Bone marrow (tissue), 2 donors: Measurements from ENCODE around the gene KRTAP3-3.
"Not testable (repeated sequence)": the region's sequence is repeated elsewhere in the genome, so short reads cannot be mapped to it uniquely, and the experiment has no call there.

Experiments used
- DNase-seq, 2 donors: peaks; one replicate each; lab custom pipeline; 2025; lab: John Stamatoyannopoulos, UW

The KRTAP3-3 gene

GRCh38 chr17:41004397-41004796 is 10.4 kb upstream of the KRTAP3-3 start:
- no peak for DNase-seq

- DNase-seq: no peak
Observed at GRCh38 chr17:41003926-41004325, 10.0 kb upstream of the KRTAP3-3 start.

DNA sequence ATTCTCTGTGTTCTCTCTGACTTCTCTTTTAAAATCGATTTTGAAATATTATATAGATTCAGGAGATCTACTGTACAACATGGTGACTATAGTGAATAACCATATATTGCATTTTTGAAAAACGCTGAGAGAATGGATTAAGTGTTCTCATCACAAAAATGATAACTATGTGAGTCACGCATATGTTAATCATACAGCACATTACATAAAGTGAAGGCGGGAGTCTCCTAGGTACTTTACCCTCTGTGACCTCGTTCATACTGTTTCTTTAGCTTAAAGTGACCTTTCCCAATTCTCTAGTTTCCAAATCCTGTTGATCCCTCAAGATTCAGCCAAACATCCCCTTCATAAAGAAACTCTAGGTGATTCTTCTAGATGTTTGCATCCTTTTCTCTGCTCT is 8.8 kb upstream of the KRTAP3-3 start:
- no peak for DNase-seq

DNA sequence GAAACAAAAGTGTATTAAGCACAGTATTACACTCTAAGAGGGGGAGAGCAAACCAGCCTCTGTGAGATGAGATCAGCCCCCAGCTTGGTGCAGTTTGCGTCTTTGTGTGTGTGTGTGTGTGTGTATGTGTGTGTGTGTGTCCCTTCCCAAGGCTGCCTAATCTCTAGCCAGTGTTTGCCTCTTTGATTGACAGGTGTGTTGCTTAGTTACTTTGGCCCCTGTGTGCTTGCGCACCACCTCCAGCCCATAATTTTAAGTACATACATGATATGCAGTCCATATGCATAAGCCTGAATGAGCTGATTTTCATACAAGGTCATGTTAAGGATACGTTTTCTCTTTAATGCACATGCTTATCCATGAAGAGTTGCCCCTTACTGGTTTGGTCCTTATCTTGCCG is 7.8 kb upstream of the KRTAP3-3 start:
- no peak for DNase-seq

DNA sequence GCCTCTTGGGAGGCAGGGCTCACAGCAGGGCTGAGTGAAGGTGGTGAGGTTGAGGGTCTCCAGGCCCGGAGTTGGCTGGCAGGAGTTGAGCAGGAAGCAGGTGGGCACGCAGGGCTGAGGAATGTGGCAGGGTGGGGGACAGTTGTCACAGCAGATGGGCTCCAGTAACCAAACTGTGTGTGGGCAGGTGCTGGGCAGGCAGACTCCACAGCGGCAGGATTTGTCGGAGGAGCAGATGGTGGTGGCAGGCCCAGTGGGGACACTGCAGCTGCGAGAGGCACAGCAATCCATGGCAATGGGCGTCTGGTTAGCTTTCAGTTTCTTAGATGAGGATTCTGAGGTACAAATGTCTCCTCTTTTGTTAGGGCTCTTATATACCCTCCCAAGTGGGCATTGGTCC is 5.6 kb upstream of the KRTAP3-3 start, which contains the start of gene KRTAP3-2:
Gene KRTAP3-2 (minus strand): TSS at position 344 of the 400 bp plus-strand sequence. CDS start 53 bp downstream, at position 291.
- not testable (repeated sequence) for DNase-seq

GRCh38 chr17:40997361-40997760 is 3.4 kb upstream of the KRTAP3-3 start:
- no peak for DNase-seq

GRCh38 chr17:40996829-40997228 is 2.9 kb upstream of the KRTAP3-3 start:
- no peak for DNase-seq

GRCh38 chr17:40995116-40995515 is 1.2 kb upstream of the KRTAP3-3 start:
- no peak for DNase-seq

GRCh38 chr17:40993084-40993483 is 880 bp downstream of the KRTAP3-3 start:
- no peak for DNase-seq

GRCh38 chr17:40992666-40993065 is 1.3 kb downstream of the KRTAP3-3 start:
- no peak for DNase-seq

- DNase-seq: no peak
Observed at GRCh38 chr17:40986920-40987319, 7.0 kb downstream of the KRTAP3-3 start.

DNA sequence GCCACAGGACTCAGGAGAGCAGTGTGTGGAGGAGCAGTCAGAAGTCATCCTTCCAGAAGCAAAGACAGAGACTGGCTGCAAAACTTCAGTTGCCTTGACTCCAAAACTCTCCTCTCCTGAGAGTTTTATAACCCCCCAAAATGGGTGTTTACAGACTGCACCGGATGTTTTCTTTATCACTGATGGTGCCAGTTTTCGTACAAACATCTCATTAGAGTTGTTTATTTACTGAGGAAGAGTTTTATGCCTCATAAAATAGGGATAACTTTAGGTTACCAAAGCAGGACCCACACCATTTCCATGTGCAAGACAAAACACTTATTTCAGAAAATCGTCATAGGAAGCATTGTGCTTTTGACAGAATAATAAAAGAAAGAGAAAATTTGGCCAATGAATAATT is 9.7 kb downstream of the KRTAP3-3 start, which contains the start of gene KRT40:
Gene KRT40 (minus strand): TSS at position 101 of the 400 bp plus-strand sequence. CDS start 53 bp downstream, at position 48.
- DNase-seq: no peak

GRCh38 chr17:40981115-40981514 is 12.8 kb downstream of the KRTAP3-3 start:
- no peak for DNase-seq

GRCh38 chr17:40980596-40980995 is 13.4 kb downstream of the KRTAP3-3 start:
- no peak for DNase-seq

DNA sequence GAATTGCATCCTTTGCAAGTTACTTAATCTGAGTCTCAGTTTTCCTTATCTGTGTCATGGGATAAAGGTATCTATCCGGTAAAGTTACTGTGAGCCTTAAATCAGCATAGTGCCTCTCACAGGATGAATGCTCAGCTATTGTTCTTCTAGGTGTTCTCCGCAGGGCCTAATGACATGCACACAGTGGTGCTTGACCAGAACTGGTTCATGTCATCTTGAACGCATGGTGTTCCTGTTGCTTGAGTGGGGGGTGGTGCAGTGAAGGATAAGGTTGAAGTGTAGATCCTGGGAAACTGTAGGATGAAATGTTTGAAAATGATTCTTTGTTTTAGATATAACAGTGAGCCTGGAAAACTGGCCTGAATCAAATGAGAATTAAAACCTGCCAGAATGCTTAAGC is 13.8 kb downstream of the KRTAP3-3 start:
- no peak for DNase-seq

- DNase-seq: no peak
Observed at GRCh38 chr17:40978575-40979151, 15.3 kb downstream of the KRTAP3-3 start.

- DNase-seq: no peak
Observed at GRCh38 chr17:40975516-40975915, 18.4 kb downstream of the KRTAP3-3 start.

GRCh38 chr17:40974366-40974765 is 19.6 kb downstream of the KRTAP3-3 start:
- DNase-seq: no peak

DNA sequence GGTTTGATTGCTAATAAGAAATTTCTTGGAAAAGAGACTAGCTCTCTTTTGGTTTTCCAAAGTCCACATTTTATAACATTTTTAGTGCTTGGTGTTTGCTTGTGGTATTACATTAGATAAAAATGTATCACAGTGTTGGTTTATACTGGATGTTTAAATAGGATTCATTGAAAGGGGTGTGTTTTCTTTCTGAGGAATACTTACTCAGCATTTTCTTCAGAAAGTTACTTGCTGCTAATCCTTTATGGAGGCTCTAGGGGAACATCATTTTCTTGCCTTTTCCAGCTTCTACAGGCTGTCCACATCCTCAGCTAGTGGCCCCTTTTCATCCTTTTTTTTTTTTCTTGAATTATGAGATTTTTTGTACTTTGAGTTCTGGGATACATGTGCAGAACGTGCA is 26.4 kb downstream of the KRTAP3-3 start:
- no peak for DNase-seq

GRCh38 chr17:40966848-40967247 is 27.1 kb downstream of the KRTAP3-3 start, which contains the start of gene KRT39:
Gene KRT39, minus strand, starts transcription at chr17:40966948. Its CDS starts 92 bp downstream, at chr17:40966856.
- DNase-seq: no peak

GRCh38 chr17:40963838-40964237 is 30.1 kb downstream of the KRTAP3-3 start:
- DNase-seq: no peak

DNA sequence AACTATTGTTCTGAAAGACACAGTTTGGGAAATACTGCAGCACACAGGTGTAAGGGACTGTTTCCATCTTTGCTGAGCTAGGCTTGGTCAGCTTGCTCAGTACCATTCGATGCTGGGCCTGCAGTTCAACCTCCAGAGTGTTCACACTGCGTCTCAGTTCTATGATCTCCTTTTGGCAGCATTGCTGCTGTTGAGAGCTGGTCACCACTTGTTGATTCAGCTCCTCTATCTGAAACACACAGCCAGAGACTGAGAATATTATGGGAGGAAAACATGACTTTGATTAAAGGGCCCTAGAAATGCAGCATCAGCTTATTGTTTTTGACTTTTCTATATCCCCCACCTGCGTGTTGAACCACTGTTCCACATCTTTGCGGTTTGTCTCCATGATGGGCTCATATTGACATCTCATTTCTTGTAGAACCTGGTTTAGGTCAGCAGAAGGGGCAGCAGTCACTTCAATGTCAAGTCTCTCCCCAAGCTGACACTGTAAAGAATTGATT is 31.9 kb downstream of the KRTAP3-3 start:
- DNase-seq: no peak

- no peak for DNase-seq
Observed at GRCh38 chr17:40961591-40961990, 32.4 kb downstream of the KRTAP3-3 start.

- DNase-seq: no peak
Observed at GRCh38 chr17:40960144-40960543, 33.8 kb downstream of the KRTAP3-3 start.
